Frontal cortex (tissue), 4 donors: ENCODE results near the gene KIAA1671. TPM values are rescaled to one million over a fixed set of nuclear protein-coding genes. Genes with fewer than 3 reads are reported as not detected.

ENCODE experiments used
- DNase-seq, 2 donors: peaks; one replicate each; pipeline ENCODE4 v3.0.0; 2012; ENCODE audit warnings: low spot score in 2 of 2
- FAIRE-seq: peaks from 2 replicates; lab custom pipeline; 2012; peaks lifted over from hg19 to GRCh38; lab: Jason Lieb, UNC
- total RNA-seq: library from RNA; depleted of rRNA; stranded (reverse); fragments of >200 nt; gene quantifications from one replicate; pipeline ENCODE4 v1.2.3, GENCODE V29; 2014
- donor health status: control.
- donor health status: control.
- donor health status: control.

The KIAA1671 gene
- total RNA-seq, 1 donor from 2014 or later: 4.1 TPM

GRCh38 chr22:25102722-25103121 is 150.2 kb downstream of the KIAA1671 start:
- no peak for DNase-seq
- FAIRE-seq: no peak

GRCh38 chr22:25104367-25104766 is 151.9 kb downstream of the KIAA1671 start:
- DNase-seq (no peak), FAIRE-seq (no peak)

- DNase-seq (no peak), FAIRE-seq (no peak)
Observed at GRCh38 chr22:25105817-25106650, 153.5 kb downstream of the KIAA1671 start.

GRCh38 chr22:25109878-25110595 is 157.5 kb downstream of the KIAA1671 start:
- no peak for FAIRE-seq

GRCh38 chr22:25110596-25110845 is 158.0 kb downstream of the KIAA1671 start:
- FAIRE-seq: no peak
- DNase-seq: no peak

More at GRCh38 chr22:25109878-25110595, 157.5 kb downstream of the KIAA1671 start:
- no peak for DNase-seq

GRCh38 chr22:25110846-25111578 is 158.5 kb downstream of the KIAA1671 start:
- no peak for FAIRE-seq
- DNase-seq: peak; percentile 41 to 70

- FAIRE-seq (no peak), DNase-seq (peak in 1 of 2 donors; percentile 33)
Observed at GRCh38 chr22:25111579-25112517, 159.3 kb downstream of the KIAA1671 start.

- FAIRE-seq: no peak
Observed at GRCh38 chr22:25112538-25113253, 160.2 kb downstream of the KIAA1671 start.

GRCh38 chr22:25113316-25113721 is 160.8 kb downstream of the KIAA1671 start:
- FAIRE-seq (no peak), DNase-seq (no peak)

More at GRCh38 chr22:25112538-25113253, 160.2 kb downstream of the KIAA1671 start:
- DNase-seq: no peak

- DNase-seq: no peak
- FAIRE-seq: no peak
Observed at GRCh38 chr22:25114369-25115362, 162.2 kb downstream of the KIAA1671 start.

GRCh38 chr22:25119609-25120008 is 167.1 kb downstream of the KIAA1671 start:
- FAIRE-seq (no peak), DNase-seq (no peak)

GRCh38 chr22:25120093-25120561 is 167.6 kb downstream of the KIAA1671 start:
- FAIRE-seq: no peak
- DNase-seq: no peak

GRCh38 chr22:25120761-25121212 is 168.3 kb downstream of the KIAA1671 start:
- DNase-seq (no peak), FAIRE-seq (no peak)

GRCh38 chr22:25122136-25122764 is 169.7 kb downstream of the KIAA1671 start:
- FAIRE-seq (no peak), DNase-seq (no peak)

- DNase-seq (no peak), FAIRE-seq (no peak)
Observed at GRCh38 chr22:25123677-25124076, 171.2 kb downstream of the KIAA1671 start.

GRCh38 chr22:25125693-25126357 is 173.3 kb downstream of the KIAA1671 start:
- DNase-seq: no peak
- no peak for FAIRE-seq

- DNase-seq (no peak), FAIRE-seq (no peak)
Observed at GRCh38 chr22:25126510-25126909, 174.0 kb downstream of the KIAA1671 start.
